Endodermal cell (in vitro differentiated cells): Measurements from ENCODE around the gene PROSER3. TPM values are rescaled to one million over a fixed set of nuclear protein-coding genes. Genes with fewer than 3 reads are reported as not detected.

Experiments
- DNase-seq: peaks from one replicate; pipeline ENCODE4 v3.0.0-alpha.2; 2017
- H3K27ac ChIP-seq: 2 replicates; pipeline ENCODE4 v1.5.1; 2013; ENCODE audit warnings: mild to moderate bottlenecking, low read depth, low read length, moderate library complexity
- H3K27me3 ChIP-seq: 2 replicates; pipeline ENCODE4 v1.6.1; 2013; ENCODE audit warnings: mild to moderate bottlenecking, low read length, moderate library complexity; ENCODE audit not compliant: insufficient read depth, control insufficient read depth, poor library complexity, severe bottlenecking
- H3K36me3 ChIP-seq: 2 replicates; pipeline ENCODE4 v1.7.0; 2013; ENCODE audit warnings: mild to moderate bottlenecking, low read length, moderate library complexity; ENCODE audit not compliant: control insufficient read depth, insufficient read depth
- H3K4me1 ChIP-seq: one replicate; pipeline ENCODE4 v1.7.0; 2013; ENCODE audit warnings: low read length; ENCODE audit not compliant: control insufficient read depth, insufficient read depth
- H3K4me3 ChIP-seq: 2 replicates; pipeline ENCODE4 v1.5.1; 2013; ENCODE audit warnings: mild to moderate bottlenecking, low read length, moderate library complexity
- H3K9ac ChIP-seq: 2 replicates; pipeline ENCODE4 v1.6.1; 2013; ENCODE audit warnings: mild to moderate bottlenecking, low read length, moderate library complexity; ENCODE audit not compliant: poor library complexity, severe bottlenecking; ENCODE audit errors: extremely low read depth
- H3K9me3 ChIP-seq: 2 replicates; pipeline ENCODE4 v1.6.1; 2013; ENCODE audit warnings: mild to moderate bottlenecking, low read length, moderate library complexity; ENCODE audit not compliant: control insufficient read depth
- H3K27ac Mint-ChIP-seq: 2 replicates; pipeline ENCODE4 v1.8.0; 2020; ENCODE audit warnings: mixed read lengths
- H3K27me3 Mint-ChIP-seq: 2 replicates; pipeline ENCODE4 v1.8.0; 2021; ENCODE audit warnings: mild to moderate bottlenecking, mixed read lengths; ENCODE audit not compliant: insufficient read depth
- H3K36me3 Mint-ChIP-seq: 2 replicates; pipeline ENCODE4 v1.8.0; 2020; ENCODE audit warnings: low read depth, mixed read lengths
- H3K4me1 Mint-ChIP-seq: 2 replicates; pipeline ENCODE4 v1.8.0; 2020; ENCODE audit warnings: mixed read lengths
- H3K4me3 Mint-ChIP-seq: 2 replicates; pipeline ENCODE4 v1.8.0; 2020; ENCODE audit warnings: mild to moderate bottlenecking, moderate library complexity, mixed read lengths
- H3K9me3 Mint-ChIP-seq: 2 replicates; pipeline ENCODE4 v1.8.0; 2020; ENCODE audit warnings: mild to moderate bottlenecking, mixed read lengths
- CTCF ChIP-seq: fragments of 200-600 bp; sonication (generic); conservative IDR thresholded peaks from 2 replicates; pipeline ENCODE4 v1.5.0; 2021; ENCODE audit warnings: antibody characterized with exemption, mild to moderate bottlenecking
- WGBS, 2 experiments: methylation state at CpG; one replicate each; pipeline versions ENCODE4 v1.1.5 to v1.1.7; 2013; ENCODE audit warnings: missing lambda C conversion rate in 2 of 2, mixed read lengths in 1 of 2; ENCODE audit not compliant: insufficient coverage in 1 of 2, insufficient read length in 1 of 2; 5-methylcytosine and 5-hydroxymethylcytosine counted together
- total RNA-seq, 2 donors: library from RNA; stranded (reverse); fragmentation: NEBNext Ultra II Directional in 1 of 2; extraction: Animal tissue kit (Norgen Biotek cat#: 25700) in 1 of 2; gene quantifications; 2 replicates in 1 of 2; 3 replicates in 1 of 2; pipeline ENCODE4 v1.2.1, GENCODE V29; 2021

Gene PROSER3
- total RNA-seq, 2 donors from 2014 or later = 37.8 to 45.4 TPM

- 28 to 68% methylated on average over 10 to 45 of the region's 45 CpGs for WGBS, 2 experiments
- H3K4me3 Mint-ChIP-seq = peak overlapping the region; percentile 49
These were observed 26.7 kb downstream of the PROSER3 start for GRCh38 chr19:35784503-35785338.

GRCh38 chr19:35785339-35785627 lies 27.3 kb downstream of the PROSER3 start:
- Histone ChIP-seq H3K9me3 (no peaks in the 10 kb centered on the region), H3K27me3 (no peaks in the 10 kb centered on the region), H3K27ac (no peak overlapping the region), H3K36me3 (no peaks in the 10 kb centered on the region), H3K9ac (no peak overlapping the region), H3K4me3 (no peak overlapping the region), H3K4me1 (no peaks in the 10 kb centered on the region)
- H3K27me3 Mint-ChIP-seq = peaks cover 3% of the 10 kb centered on the region
- no peak for TF ChIP-seq CTCF
- H3K36me3 Mint-ChIP-seq = no peaks in the 10 kb centered on the region
- H3K4me3 Mint-ChIP-seq = peak overlapping the region; percentile 49
- H3K4me1 Mint-ChIP-seq = peaks cover 7% of the 10 kb centered on the region
- WGBS, 2 experiments = 80 to 92% methylated on average over 9 to 10 of the region's 10 CpGs
- DNase-seq = no peak
- no peak overlapping the region for H3K27ac Mint-ChIP-seq
- H3K9me3 Mint-ChIP-seq = no peaks in the 10 kb centered on the region

More at GRCh38 chr19:35784503-35785338, 26.7 kb downstream of the PROSER3 start:
- Histone ChIP-seq H3K27me3 (no peaks in the 10 kb centered on the region), H3K4me3 (no peak overlapping the region), H3K9me3 (no peaks in the 10 kb centered on the region), H3K9ac (no peak overlapping the region), H3K4me1 (no peaks in the 10 kb centered on the region), H3K27ac (no peak overlapping the region), H3K36me3 (no peaks in the 10 kb centered on the region)
- H3K27ac Mint-ChIP-seq = no peak overlapping the region
- no peaks in the 10 kb centered on the region for H3K36me3 Mint-ChIP-seq
- no peaks in the 10 kb centered on the region for H3K9me3 Mint-ChIP-seq
- DNase-seq = peak; percentile 97
- H3K27me3 Mint-ChIP-seq = peaks cover 3% of the 10 kb centered on the region
- peaks cover 7% of the 10 kb centered on the region for H3K4me1 Mint-ChIP-seq
- TF ChIP-seq CTCF = peak; percentile 66

- H3K4me1 ChIP-seq = no peaks in the 10 kb centered on the region
- no peaks in the 10 kb centered on the region for H3K36me3 ChIP-seq
- Mint-ChIP-seq H3K9me3 (no peaks in the 10 kb centered on the region), H3K27ac (no peak overlapping the region), H3K4me1 (peaks cover 7% of the 10 kb centered on the region), H3K27me3 (peaks cover 3% of the 10 kb centered on the region), H3K4me3 (peak overlapping the region; percentile 49), H3K36me3 (no peaks in the 10 kb centered on the region)
- 87 to 92% methylated on average over 10 to 30 of the region's 31 CpGs for WGBS, 2 experiments
- H3K4me3 ChIP-seq = no peak overlapping the region
- H3K27ac ChIP-seq = no peak overlapping the region
- H3K9ac ChIP-seq = no peak overlapping the region
- H3K27me3 ChIP-seq = no peaks in the 10 kb centered on the region
- TF ChIP-seq CTCF = no peak
- no peak for DNase-seq
- H3K9me3 ChIP-seq = no peaks in the 10 kb centered on the region
These were observed 28.6 kb downstream of the PROSER3 start for GRCh38 chr19:35786299-35787160.
